Measurements from ENCODE around the gene NIFK.
"Not testable (repeated sequence)": the region's sequence is repeated elsewhere in the genome, so short reads cannot be mapped to it uniquely, and the experiment has no call there.

Gene NIFK

DNA sequence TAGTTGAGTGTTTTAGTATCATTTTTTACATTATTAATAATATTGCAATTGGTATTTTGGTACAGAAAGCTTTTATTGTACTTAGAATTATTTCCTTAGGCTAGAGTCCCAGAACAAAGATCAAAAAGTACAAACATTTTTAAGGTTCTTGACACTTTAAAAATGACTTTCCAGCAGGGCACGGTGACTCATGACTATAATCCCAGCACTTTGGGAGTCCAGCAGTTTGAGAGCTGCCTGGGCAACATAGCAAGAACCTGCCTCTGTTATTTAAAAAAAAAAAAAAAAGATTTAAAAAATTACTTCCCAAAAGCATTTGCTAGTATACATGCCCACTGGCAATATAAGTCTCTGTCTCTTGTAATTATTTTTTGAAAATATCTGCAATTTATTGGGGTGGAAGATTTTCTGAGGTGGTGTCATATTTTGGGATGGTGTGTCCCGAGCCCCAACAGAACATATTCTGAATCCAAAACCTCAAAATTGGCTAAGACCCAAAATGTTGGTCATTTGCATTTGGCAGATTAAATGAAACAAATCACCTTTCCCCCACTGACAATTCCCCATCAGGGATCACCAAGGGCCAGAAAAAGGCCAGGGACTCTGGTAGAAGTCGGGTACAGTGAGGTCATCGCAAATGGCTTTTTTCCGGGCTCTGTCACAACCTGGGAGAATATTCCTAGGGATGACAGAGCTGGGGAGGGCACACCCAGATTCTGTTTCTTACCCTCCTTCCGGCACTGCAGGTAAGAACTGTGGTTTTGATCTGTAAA, 42.1 kb downstream of the NIFK start:
- no peak for DNase-seq (ENCODE audit: low spot score)

DNA sequence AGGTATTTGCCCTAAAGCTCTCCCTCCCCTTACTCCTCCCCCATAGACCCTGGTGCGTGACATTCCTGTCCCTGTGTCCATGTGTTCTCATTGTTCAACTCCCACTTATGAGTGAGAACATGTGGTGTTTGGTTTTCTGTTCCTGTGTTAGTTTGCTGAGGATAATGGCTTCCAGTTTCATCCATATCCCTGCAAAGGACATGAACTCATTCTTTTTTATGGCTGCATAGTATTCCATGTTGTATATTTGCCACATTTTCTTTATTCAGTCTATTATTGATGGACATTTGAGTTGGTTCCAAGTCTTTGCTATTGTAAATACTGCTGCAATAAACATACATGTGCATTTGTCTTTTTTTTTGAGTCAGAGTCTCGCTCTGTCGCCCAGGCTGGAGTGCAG, 46.1 kb downstream of the NIFK start:
- not testable (repeated sequence) for DNase-seq (ENCODE audit: low spot score)

DNA sequence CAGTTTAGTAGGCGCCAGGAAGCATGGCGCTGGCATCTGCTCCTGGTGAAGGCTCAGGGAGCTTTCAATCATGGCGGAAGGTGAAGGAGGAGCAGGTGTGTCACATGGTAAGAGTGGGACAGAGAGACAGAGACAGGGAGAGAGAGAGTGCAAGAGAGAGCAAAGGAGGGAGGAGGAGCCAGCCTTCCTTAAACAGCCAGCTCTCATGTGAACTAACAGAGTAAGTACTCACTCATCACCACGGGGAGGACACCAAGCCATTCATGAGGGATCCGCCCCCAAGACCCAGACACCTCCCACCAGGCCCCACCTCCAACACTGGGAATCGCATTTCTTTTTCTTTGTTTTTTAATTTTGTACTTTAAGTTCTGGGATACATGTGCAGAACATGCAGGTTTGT, 46.6 kb downstream of the NIFK start:
- no peak for DNase-seq (ENCODE audit: low spot score)

DNA sequence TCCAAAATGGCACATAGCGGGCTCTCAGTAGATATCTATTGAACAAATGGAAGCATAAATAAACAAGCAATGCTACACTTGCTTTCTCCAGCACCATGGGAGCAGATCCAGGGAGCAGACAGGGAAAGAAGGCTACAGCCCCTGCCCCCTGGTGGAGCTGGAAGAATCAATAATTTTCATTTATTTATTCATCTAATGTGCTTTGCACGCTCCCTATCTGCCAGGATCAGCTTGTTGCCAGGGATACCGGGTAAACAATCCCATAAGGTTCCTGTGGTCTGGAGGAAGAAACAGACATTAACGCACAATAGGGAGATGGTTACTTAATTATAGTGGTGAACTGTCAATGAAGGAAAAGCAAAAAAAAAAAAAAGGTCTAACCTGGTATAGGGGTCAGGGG, 47.3 kb downstream of the NIFK start:
- no peak for DNase-seq (ENCODE audit: low spot score)

DNA sequence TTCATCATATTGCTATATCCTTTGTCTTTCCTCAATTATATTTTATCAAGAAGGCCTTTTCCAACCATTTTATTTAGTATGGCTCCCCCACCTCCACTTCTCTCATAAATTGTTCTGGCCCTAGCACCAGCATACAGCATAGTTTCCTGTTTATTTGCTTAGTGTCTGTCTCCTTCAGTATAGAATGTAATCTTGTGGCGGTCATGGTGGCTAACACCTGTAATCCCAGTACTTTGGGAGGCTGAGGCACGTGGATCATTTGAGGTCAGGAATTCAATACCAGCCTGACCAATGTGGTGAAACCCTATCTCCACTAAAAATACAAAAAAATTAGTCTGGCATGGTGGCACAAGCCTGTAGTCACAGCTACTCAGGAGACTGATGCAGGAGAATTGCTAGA, 47.9 kb downstream of the NIFK start:
- DNase-seq (ENCODE audit: low spot score), result no peak

DNA sequence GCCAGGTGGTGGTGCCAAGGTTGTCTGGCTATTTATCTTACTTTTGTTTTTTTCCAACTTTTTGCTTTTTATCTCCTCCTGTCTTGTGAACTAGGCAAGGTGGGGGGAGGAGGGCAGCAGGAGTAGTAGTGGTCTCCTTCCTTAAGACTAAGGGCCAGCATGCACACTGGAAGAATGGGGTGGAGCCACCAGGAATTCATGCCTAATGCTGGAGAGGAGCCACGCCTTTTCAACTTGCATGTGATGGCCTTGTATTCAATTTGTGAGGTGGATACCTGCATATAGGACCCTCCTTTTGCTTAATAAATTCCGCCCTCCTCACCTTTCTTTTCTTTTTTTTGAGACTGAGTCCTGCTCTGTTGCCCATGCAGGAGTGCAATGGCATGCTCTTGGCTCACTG, 49.8 kb downstream of the NIFK start:
- no peak for DNase-seq (ENCODE audit: low spot score)

DNA sequence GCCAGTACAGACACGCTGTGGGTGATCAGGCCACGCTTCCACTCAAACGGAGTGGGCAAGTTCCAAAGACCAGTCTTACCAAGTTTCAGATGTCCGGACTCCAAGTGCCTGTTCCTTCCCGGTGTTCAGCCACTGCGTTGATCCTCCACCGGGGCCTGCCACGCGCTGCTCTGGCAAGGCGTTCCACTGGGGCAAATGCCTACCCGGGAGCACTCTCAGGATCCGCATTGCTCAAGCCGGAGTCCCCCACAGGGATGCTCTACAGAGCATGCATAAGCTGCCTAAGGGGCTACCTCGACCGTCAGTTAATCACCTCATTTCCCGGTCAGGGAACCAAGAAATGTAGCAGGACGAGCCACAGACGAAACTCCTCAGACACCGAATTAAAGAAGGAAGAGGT, 50.5 kb downstream of the NIFK start:
- DNase-seq (ENCODE audit: low spot score), result no peak

DNA sequence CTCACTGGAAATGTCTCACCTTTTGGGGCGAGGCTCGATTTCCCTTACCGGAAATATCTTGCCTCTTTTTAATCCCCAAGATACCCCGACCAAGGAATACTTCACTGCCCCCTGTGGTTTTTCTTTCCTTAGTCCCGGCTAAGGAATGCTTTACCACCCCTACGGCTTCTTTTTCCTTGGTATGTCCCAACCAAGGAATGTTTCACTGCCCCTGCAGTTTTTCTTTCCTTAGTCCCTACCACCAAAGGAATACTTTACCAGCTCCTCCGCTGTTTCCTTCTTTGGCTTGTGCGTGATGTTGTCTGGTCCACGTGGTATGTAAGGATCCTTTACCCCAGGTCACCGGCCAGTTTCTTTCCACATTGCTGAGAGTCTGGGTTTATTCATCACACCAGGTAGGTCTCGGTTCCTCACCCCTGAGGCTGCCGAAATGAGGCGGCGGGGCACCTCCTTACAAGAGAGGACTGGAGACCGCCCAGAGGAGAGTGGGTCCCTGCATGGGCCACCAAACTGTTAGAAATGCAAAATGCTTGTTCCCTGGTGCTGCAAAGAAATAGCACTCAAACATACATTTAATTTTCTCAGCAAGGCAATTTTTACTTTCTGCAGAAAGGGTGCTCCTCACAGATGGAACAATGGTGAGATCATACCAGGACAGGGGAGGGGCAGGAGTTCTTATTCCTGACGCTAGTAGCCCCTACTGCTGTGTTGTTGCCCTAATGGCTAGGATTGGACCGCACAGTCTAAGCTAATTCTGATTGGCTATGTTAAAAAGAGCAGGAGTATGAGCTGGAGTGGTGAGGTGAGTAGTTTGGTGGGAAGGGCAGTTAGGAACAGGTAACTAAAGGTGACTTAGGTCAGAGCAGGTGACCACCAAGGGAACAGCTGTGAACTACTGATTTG, 54.0 kb downstream of the NIFK start:
- no peak for DNase-seq (ENCODE audit: low spot score)

DNA sequence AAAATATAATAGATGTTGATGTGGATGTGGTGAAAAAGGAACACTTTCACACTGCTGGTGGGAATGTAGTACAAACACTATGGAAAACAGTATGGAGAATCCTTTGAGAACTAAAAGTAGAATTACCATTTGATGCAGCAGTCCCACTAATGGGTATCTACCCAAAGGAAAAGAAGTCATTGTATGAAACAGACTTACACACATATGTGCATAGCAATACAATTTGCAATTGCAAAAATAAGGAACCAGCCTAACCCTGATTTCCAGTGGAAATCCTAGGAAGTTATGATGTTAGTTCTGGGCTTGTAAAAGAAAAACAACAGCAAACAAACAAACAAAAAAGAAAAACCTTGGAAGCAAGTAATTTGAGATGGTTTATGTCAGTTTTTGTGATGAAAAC, 58.8 kb downstream of the NIFK start:
- no peak for DNase-seq (ENCODE audit: low spot score)

All from germinal center (tissue), 1 donor.